GM23338 (cell line): Measurements from ENCODE around the gene KRT16. TPM values are rescaled to one million over a fixed set of nuclear protein-coding genes. Genes with fewer than 3 reads are reported as not detected.

ENCODE experiments used
- ATAC-seq: fragments of 200-7000 bp; cut with Tn5 transposase; 3 replicates; pipeline ENCODE4 v1.9.1; 2020
- DNase-seq: peaks from one replicate; pipeline ENCODE4 v3.0.0-alpha.2; 2015; ENCODE audit warnings: low spot score
- H2AFZ ChIP-seq: fragments of 200-600 bp; sonication (generic); 2 replicates; pipeline ENCODE4 v1.8.0; 2016; ENCODE audit warnings: antibody characterized with exemption, mild to moderate bottlenecking, moderate library complexity
- H3F3A ChIP-seq: fragments of 200-600 bp; sonication (generic); replicated peaks from 2 replicates; pipeline ENCODE4 v1.8.0; 2017; ENCODE audit warnings: antibody characterized with exemption, mixed run types, low read depth
- H3K27ac ChIP-seq: fragments of 200-600 bp; sonication (generic); 2 replicates; pipeline ENCODE4 v1.6.1; 2016; ENCODE audit warnings: low read depth
- H3K27me3 ChIP-seq: fragments of 200-600 bp; sonication (generic); 2 replicates; pipeline ENCODE4 v1.8.0; 2016; ENCODE audit warnings: mild to moderate bottlenecking, mixed run types, moderate library complexity; ENCODE audit not compliant: insufficient read depth
- H3K36me3 ChIP-seq: fragments of 200-600 bp; sonication (generic); 2 replicates; pipeline ENCODE4 v1.8.0; 2016; ENCODE audit warnings: mild to moderate bottlenecking; ENCODE audit not compliant: insufficient read depth
- H3K4me1 ChIP-seq: fragments of 200-600 bp; sonication (generic); 2 replicates; pipeline ENCODE4 v1.8.0; 2016; ENCODE audit warnings: mild to moderate bottlenecking, moderate library complexity; ENCODE audit not compliant: insufficient read depth
- H3K4me2 ChIP-seq: fragments of 200-600 bp; sonication (generic); 2 replicates; pipeline ENCODE4 v1.7.1; 2017; ENCODE audit warnings: mixed run types
- H3K4me3 ChIP-seq: fragments of 200-600 bp; sonication (generic); 2 replicates; pipeline ENCODE4 v1.6.1; 2016; ENCODE audit warnings: mixed run types
- H3K79me2 ChIP-seq: fragments of 200-600 bp; sonication (generic); replicated peaks from 2 replicates; pipeline ENCODE4 v1.8.0; 2017; ENCODE audit warnings: mild to moderate bottlenecking; ENCODE audit not compliant: insufficient read depth
- H3K9me2 ChIP-seq: fragments of 200-600 bp; sonication (generic); 2 replicates; pipeline ENCODE4 v1.8.0; 2017; ENCODE audit not compliant: insufficient read depth
- H4K20me1 ChIP-seq: fragments of 200-600 bp; sonication (generic); replicated peaks from 2 replicates; pipeline ENCODE4 v1.8.0; 2017; ENCODE audit warnings: mild to moderate bottlenecking; ENCODE audit not compliant: insufficient read depth
- H3K27ac Mint-ChIP-seq: 2 replicates; pipeline ENCODE4 v1.8.0; 2020; ENCODE audit warnings: inconsistent platforms, mild to moderate bottlenecking, moderate library complexity, mixed read lengths
- H3K27me3 Mint-ChIP-seq: 3 replicates; pipeline ENCODE4 v1.8.0; 2022; ENCODE audit warnings: low read depth, mild to moderate bottlenecking, moderate library complexity, mixed read lengths, inconsistent platforms; ENCODE audit not compliant: insufficient read depth, poor library complexity
- H3K36me3 Mint-ChIP-seq: 3 replicates; pipeline ENCODE4 v1.8.0; 2021; ENCODE audit warnings: low read depth, mild to moderate bottlenecking, inconsistent platforms, moderate library complexity, mixed read lengths
- H3K4me1 Mint-ChIP-seq: 3 replicates; pipeline ENCODE4 v1.8.0; 2020; ENCODE audit warnings: mild to moderate bottlenecking, inconsistent platforms, mixed read lengths
- H3K4me3 Mint-ChIP-seq: 3 replicates; pipeline ENCODE4 v1.8.0; 2021; ENCODE audit warnings: moderate library complexity, mild to moderate bottlenecking, inconsistent platforms, mixed read lengths
- H3K9me3 Mint-ChIP-seq: 3 replicates; pipeline ENCODE4 v1.8.0; 2020; ENCODE audit warnings: moderate library complexity, mild to moderate bottlenecking, inconsistent platforms, mixed read lengths
- CREB1 ChIP-seq: fragments of 250-450 bp; sonication (Bioruptor Pico); IDR thresholded peaks from 2 replicates; pipeline ENCODE4 v1.5.0; 2020; ENCODE audit warnings: low read depth, mild to moderate bottlenecking, moderate library complexity
- ETS1 ChIP-seq: IDR thresholded peaks from 2 replicates; pipeline ENCODE4 v1.6.1; 2016; ENCODE audit warnings: antibody characterized with exemption
- EZH2 ChIP-seq: fragments of 200-600 bp; sonication (generic); IDR thresholded peaks from one replicate; pipeline ENCODE4 v1.8.0; 2017; ENCODE audit warnings: antibody characterized with exemption, mild to moderate bottlenecking, low read depth; ENCODE audit not compliant: unreplicated experiment
- EZH2phosphoT487 ChIP-seq: fragments of 200-600 bp; sonication (generic); IDR thresholded peaks from one replicate; pipeline ENCODE4 v1.8.1; 2018; ENCODE audit warnings: antibody characterized with exemption; ENCODE audit not compliant: unreplicated experiment
- JUNB ChIP-seq: IDR thresholded peaks from one replicate; pipeline ENCODE4 v1.6.1; 2016; ENCODE audit warnings: antibody characterized with exemption; ENCODE audit not compliant: unreplicated experiment
- NANOG ChIP-seq: IDR thresholded peaks from 2 replicates; pipeline ENCODE4 v1.6.1; 2016; ENCODE audit warnings: antibody characterized with exemption, borderline replicate concordance
- POLR2AphosphoS5 ChIP-seq: IDR thresholded peaks from 2 replicates; pipeline ENCODE4 v1.6.1; 2016; ENCODE audit warnings: antibody characterized with exemption, low read depth
- REST ChIP-seq: IDR thresholded peaks from one replicate; pipeline ENCODE4 v1.6.1; 2018; ENCODE audit warnings: antibody characterized with exemption; ENCODE audit not compliant: unreplicated experiment
- STAT1 ChIP-seq: IDR thresholded peaks from one replicate; pipeline ENCODE4 v1.6.1; 2016; ENCODE audit warnings: antibody characterized with exemption; ENCODE audit not compliant: unreplicated experiment
- ZNF114 ChIP-seq: fragments of 250-450 bp; sonication (Bioruptor Pico); IDR thresholded peaks from 2 replicates; pipeline ENCODE4 v1.5.0; 2020; ENCODE audit warnings: mild to moderate bottlenecking, moderate library complexity
- ZNF331 ChIP-seq: fragments of 250-450 bp; sonication (Bioruptor Pico); IDR thresholded peaks from 2 replicates; pipeline ENCODE4 v1.5.0; 2020; ENCODE audit warnings: low read depth, mild to moderate bottlenecking, moderate library complexity
- polyA plus RNA-seq: library from polyadenylated mRNA; unstranded; fragments of >200 nt; fragmentation: Nextera tagmentation; extraction: Ambion mirVana; gene quantifications from 2 replicates; pipeline ENCODE4 v1.2.1, GENCODE V29; 2016
- total RNA-seq: library from RNA; depleted of rRNA; stranded (reverse); fragments of >200 nt; shearing (Covaris generic); gene quantifications from 2 replicates; pipeline ENCODE4 v1.2.3, GENCODE V29; 2014
- TF ChIP-seq, protein P1 (sequence below), 2 experiments: fragments of 200-600 bp in 1 of 2; sonication (generic) in 1 of 2; conservative IDR thresholded peaks; 2 replicates each; pipeline versions ENCODE4 v1.5.1 to v1.6.1; 2016 to 2017; ENCODE audit warnings: antibody characterized with exemption in 2 of 2, low read depth in 2 of 2, mild to moderate bottlenecking in 2 of 2, moderate library complexity in 1 of 2
- TF ChIP-seq, protein P2 (sequence below): fragments of 250-450 bp; sonication (Bioruptor Pico); IDR thresholded peaks from 2 replicates; pipeline ENCODE4 v1.5.0; 2020; ENCODE audit warnings: mild to moderate bottlenecking, moderate library complexity

KRT16 gene
- total and polyA plus RNA-seq, 2 experiments from 2014 or later = not detected

DNA sequence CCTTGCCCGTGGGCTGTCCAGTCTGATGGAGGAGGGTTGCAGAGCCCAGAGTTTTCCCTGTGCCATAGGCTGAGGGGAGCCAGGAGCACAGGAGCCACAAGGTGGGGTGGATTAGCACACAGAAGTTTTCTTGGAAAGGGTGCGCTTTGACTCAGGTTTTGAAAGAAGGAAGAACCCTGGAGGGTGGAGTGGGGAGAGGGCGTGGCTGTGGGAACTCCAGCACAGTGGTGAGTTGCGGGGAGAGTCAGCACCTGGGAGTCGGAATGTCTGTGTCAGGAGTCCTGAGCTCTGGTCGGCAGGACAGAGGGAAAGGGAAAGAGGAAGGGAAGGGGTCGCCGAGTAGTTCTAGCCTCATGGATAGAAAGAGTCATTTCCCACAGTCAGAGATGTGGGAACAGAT lies 17.0 kb downstream of the KRT16 start:
- H3K4me2 ChIP-seq = no peak overlapping the region
- Mint-ChIP-seq H3K4me1 (no peaks in the 10 kb centered on the region), H3K9me3 (peaks cover 2% of the 10 kb centered on the region; the same call in 2 of the 3 replicates), H3K4me3 (no peak overlapping the region), H3K27ac (no peak overlapping the region), H3K36me3 (no peaks in the 10 kb centered on the region), H3K27me3 (peaks cover 7% of the 10 kb centered on the region)
- no peaks in the 10 kb centered on the region for H3K4me1 ChIP-seq
- H3F3A ChIP-seq = no peaks in the 10 kb centered on the region
- no peaks in the 10 kb centered on the region for H4K20me1 ChIP-seq
- H3K36me3 ChIP-seq = no peaks in the 10 kb centered on the region
- DNase-seq (no peak), ATAC-seq (no peak)
- no peaks in the 10 kb centered on the region for H3K9me2 ChIP-seq
- no peaks in the 10 kb centered on the region for H3K79me2 ChIP-seq
- no peak overlapping the region for H2AFZ ChIP-seq
- TF ChIP-seq REST = no peak
- no peak for TF ChIP-seq EZH2phosphoT487
- no peak for TF ChIP-seq POLR2AphosphoS5
- TF ChIP-seq, protein P1, sequence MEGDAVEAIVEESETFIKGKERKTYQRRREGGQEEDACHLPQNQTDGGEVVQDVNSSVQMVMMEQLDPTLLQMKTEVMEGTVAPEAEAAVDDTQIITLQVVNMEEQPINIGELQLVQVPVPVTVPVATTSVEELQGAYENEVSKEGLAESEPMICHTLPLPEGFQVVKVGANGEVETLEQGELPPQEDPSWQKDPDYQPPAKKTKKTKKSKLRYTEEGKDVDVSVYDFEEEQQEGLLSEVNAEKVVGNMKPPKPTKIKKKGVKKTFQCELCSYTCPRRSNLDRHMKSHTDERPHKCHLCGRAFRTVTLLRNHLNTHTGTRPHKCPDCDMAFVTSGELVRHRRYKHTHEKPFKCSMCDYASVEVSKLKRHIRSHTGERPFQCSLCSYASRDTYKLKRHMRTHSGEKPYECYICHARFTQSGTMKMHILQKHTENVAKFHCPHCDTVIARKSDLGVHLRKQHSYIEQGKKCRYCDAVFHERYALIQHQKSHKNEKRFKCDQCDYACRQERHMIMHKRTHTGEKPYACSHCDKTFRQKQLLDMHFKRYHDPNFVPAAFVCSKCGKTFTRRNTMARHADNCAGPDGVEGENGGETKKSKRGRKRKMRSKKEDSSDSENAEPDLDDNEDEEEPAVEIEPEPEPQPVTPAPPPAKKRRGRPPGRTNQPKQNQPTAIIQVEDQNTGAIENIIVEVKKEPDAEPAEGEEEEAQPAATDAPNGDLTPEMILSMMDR (conservative IDR thresholded peaks at IDR 0.05; ENCODE audit: low read depth in 2 of 2) = no peak
- no peak for TF ChIP-seq ZNF331 (CRISPR knock-in tag)
- no peak for TF ChIP-seq ETS1
- TF ChIP-seq JUNB = no peak
- no peak for TF ChIP-seq NANOG
- no peak for TF ChIP-seq CREB1
- TF ChIP-seq STAT1 = no peak
- TF ChIP-seq ZNF114 (CRISPR knock-in tag) = no peak
- no peak for TF ChIP-seq EZH2
- TF ChIP-seq, protein P2, sequence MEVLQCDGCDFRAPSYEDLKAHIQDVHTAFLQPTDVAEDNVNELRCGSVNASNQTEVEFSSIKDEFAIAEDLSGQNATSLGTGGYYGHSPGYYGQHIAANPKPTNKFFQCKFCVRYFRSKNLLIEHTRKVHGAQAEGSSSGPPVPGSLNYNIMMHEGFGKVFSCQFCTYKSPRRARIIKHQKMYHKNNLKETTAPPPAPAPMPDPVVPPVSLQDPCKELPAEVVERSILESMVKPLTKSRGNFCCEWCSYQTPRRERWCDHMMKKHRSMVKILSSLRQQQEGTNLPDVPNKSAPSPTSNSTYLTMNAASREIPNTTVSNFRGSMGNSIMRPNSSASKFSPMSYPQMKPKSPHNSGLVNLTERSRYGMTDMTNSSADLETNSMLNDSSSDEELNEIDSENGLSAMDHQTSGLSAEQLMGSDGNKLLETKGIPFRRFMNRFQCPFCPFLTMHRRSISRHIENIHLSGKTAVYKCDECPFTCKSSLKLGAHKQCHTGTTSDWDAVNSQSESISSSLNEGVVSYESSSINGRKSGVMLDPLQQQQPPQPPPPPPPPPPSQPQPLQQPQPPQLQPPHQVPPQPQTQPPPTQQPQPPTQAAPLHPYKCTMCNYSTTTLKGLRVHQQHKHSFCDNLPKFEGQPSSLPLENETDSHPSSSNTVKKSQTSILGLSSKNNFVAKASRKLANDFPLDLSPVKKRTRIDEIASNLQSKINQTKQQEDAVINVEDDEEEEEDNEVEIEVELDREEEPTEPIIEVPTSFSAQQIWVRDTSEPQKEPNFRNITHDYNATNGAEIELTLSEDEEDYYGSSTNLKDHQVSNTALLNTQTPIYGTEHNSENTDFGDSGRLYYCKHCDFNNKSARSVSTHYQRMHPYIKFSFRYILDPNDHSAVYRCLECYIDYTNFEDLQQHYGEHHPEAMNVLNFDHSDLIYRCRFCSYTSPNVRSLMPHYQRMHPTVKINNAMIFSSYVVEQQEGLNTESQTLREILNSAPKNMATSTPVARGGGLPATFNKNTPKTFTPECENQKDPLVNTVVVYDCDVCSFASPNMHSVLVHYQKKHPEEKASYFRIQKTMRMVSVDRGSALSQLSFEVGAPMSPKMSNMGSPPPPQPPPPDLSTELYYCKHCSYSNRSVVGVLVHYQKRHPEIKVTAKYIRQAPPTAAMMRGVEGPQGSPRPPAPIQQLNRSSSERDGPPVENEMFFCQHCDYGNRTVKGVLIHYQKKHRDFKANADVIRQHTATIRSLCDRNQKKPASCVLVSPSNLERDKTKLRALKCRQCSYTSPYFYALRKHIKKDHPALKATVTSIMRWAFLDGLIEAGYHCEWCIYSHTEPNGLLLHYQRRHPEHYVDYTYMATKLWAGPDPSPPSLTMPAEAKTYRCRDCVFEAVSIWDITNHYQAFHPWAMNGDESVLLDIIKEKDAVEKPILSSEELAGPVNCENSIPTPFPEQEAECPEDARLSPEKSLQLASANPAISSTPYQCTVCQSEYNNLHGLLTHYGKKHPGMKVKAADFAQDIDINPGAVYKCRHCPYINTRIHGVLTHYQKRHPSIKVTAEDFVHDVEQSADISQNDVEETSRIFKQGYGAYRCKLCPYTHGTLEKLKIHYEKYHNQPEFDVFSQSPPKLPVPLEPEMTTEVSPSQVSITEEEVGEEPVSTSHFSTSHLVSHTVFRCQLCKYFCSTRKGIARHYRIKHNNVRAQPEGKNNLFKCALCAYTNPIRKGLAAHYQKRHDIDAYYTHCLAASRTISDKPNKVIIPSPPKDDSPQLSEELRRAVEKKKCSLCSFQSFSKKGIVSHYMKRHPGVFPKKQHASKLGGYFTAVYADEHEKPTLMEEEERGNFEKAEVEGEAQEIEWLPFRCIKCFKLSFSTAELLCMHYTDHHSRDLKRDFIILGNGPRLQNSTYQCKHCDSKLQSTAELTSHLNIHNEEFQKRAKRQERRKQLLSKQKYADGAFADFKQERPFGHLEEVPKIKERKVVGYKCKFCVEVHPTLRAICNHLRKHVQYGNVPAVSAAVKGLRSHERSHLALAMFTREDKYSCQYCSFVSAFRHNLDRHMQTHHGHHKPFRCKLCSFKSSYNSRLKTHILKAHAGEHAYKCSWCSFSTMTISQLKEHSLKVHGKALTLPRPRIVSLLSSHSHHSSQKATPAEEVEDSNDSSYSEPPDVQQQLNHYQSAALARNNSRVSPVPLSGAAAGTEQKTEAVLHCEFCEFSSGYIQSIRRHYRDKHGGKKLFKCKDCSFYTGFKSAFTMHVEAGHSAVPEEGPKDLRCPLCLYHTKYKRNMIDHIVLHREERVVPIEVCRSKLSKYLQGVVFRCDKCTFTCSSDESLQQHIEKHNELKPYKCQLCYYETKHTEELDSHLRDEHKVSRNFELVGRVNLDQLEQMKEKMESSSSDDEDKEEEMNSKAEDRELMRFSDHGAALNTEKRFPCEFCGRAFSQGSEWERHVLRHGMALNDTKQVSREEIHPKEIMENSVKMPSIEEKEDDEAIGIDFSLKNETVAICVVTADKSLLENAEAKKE (CRISPR knock-in tag) = no peak
- no peaks in the 10 kb centered on the region for H3K27me3 ChIP-seq
- no peak overlapping the region for H3K4me3 ChIP-seq
- no peak overlapping the region for H3K27ac ChIP-seq
